Fibroblast of lung (primary cell): Measurements from ENCODE around the gene ADGRB3.

Experiments
- CTCF ChIP-seq, 2 donors: IDR thresholded peaks in 1 of 2; conservative IDR thresholded peaks in 1 of 2; 1 replicate in 1 of 2; 2 replicates in 1 of 2; pipeline ENCODE4 v1.5.1; 2011 to 2012; ENCODE audit warnings: low read length in 2 of 2, control low read depth in 1 of 2, inconsistent platforms in 1 of 2, low read depth in 1 of 2, mild to moderate bottlenecking in 1 of 2
- EZH2 ChIP-seq: IDR thresholded peaks from 2 replicates; pipeline ENCODE4 v1.5.1; 2012; ENCODE audit warnings: low read length, control low read depth, mild to moderate bottlenecking; ENCODE audit errors: missing control alignments

GRCh38 chr6:68771426-68771825, 136.3 kb downstream of the ADGRB3 start:
- TF ChIP-seq CTCF (conservative IDR thresholded peaks at IDR 0.05 in 1 of 2, IDR thresholded peaks at IDR 0.05 in 1 of 2; ENCODE audit: low read depth in 1 of 2, low read length in 2 of 2) (no peak), EZH2 (no peak)
